ENCODE data around the gene EPB42.

The EPB42 gene

DNA sequence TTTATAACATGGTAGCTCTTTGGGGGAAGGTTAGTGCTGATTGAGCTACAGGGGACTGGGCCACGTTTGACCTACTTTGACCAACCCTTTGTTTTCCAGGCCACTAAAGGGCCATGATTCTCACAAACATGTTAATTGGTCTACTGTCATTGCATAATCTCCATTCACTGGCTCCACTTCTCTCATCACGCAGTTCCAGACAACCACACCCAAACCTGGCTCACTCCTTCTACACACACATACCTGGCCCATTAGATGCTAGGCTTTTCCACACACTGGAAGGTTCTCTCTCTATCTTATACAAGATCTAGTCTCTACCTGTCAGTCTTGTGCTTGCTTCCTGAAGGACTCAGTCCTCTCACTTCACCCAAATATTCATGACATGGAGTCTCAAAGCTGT, 30.0 kb upstream of the EPB42 start:
- Mint-ChIP-seq H3K4me3 (no peak overlapping the region), H3K27me3 (peaks cover 0 to 5% of the 10 kb centered on the region in 2 donors), H3K27ac (no peak overlapping the region), H3K4me1 (peaks cover 47 to 69% of the 10 kb centered on the region in 2 donors), H3K36me3 (no peaks in the 10 kb centered on the region), H3K9me3 (peaks cover 3 to 6% of the 10 kb centered on the region in 2 donors)
- ATAC-seq (replicated peaks) (no peak), DNase-seq (no peak)

DNA sequence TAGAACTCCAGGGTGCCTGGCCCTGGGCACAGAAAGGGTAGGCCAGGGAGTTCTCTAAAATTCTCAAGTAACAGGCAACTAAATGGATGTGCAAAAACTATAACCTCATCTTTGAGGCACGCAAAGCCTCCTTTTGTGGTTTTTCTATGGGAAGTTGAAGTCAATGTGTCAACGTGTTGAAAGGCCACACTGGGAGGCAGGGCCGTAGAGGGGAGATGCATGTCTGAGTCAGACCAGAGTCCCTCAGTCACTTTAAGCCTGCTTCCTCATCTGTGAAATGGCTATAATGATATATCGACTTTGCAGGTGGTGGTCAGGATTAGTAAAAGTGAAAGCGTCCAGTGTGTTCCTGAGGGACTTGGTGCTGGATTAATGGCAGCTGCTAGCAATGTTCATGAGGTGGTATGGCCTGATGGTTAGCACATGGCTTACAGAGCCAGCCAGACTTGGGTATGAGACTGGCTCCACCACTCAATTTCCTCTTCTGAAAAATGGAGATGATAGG, 28.9 kb upstream of the EPB42 start:
- Mint-ChIP-seq H3K4me3 (peak overlapping the region; percentile 30 to 58), H3K9me3 (peaks cover 3 to 6% of the 10 kb centered on the region in 2 donors), H3K27ac (peak overlapping the region; percentile 94), H3K36me3 (no peaks in the 10 kb centered on the region), H3K27me3 (peaks cover 0 to 4% of the 10 kb centered on the region in 2 donors), H3K4me1 (peaks cover 45 to 68% of the 10 kb centered on the region in 2 donors)
- ATAC-seq (replicated peaks) (peak; percentile 83 to 89), DNase-seq (peak; percentile 75)

DNA sequence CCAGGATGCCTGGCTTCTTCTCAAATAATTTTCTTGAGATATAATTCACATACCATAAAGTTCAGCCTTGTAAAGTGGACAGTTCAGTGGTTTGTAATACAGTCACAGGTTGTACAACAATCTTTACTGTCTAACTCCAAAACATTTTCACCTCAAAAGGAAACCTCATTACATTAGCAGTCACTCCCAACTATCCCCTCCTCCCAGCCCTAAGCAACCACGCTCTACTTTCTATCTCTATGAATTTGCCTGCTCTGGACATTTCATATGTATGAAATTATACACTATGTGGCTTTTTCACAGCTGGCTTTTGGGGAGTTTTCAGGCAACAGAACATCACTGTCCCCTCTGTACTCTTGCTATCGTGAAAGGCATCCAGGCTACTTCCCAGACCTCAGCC, 28.4 kb upstream of the EPB42 start:
- peak overlapping the region; percentile 30 to 58 for H3K4me3 Mint-ChIP-seq
- no peak for DNase-seq
- peaks cover 42 to 62% of the 10 kb centered on the region in 2 donors for H3K4me1 Mint-ChIP-seq
- H3K27me3 Mint-ChIP-seq: no peaks in the 10 kb centered on the region
- peaks cover 3 to 6% of the 10 kb centered on the region in 2 donors for H3K9me3 Mint-ChIP-seq
- peak; percentile 10 to 17 for ATAC-seq (replicated peaks)
- no peaks in the 10 kb centered on the region for H3K36me3 Mint-ChIP-seq
- H3K27ac Mint-ChIP-seq: peak overlapping the region; percentile 94

DNA sequence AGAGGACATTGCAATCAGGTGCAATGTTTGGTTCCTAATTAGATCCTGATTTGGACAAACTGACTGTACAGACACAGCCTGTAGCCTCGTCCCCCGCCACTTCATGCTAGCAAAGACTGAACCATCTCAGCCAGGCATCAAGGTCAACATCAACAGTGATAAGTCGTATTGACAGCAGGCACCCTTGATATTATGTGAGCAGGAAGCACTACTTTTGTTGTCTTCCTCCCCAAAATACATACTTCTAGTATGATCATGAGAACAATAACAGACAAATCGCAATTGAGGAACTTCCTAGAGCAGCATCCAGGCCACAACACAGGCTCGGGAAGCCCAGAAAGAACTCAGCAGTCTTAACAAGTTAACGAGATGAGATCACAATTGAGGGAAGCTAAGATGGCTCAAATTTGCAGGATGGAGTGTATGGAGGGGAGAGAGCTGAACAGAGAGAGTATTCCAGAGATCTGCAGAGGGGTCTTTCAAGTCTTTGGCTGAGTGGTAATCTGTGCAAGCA, 25.5 kb upstream of the EPB42 start:
- H3K27me3 Mint-ChIP-seq: peaks cover 0 to 5% of the 10 kb centered on the region in 2 donors
- no peak overlapping the region for H3K27ac Mint-ChIP-seq
- H3K4me3 Mint-ChIP-seq: no peak overlapping the region
- DNase-seq (no peak), ATAC-seq (replicated peaks) (no peak)
- H3K9me3 Mint-ChIP-seq: peaks cover 0 to 3% of the 10 kb centered on the region in 2 donors
- no peaks in the 10 kb centered on the region for H3K36me3 Mint-ChIP-seq
- peaks cover 20 to 34% of the 10 kb centered on the region in 2 donors for H3K4me1 Mint-ChIP-seq

DNA sequence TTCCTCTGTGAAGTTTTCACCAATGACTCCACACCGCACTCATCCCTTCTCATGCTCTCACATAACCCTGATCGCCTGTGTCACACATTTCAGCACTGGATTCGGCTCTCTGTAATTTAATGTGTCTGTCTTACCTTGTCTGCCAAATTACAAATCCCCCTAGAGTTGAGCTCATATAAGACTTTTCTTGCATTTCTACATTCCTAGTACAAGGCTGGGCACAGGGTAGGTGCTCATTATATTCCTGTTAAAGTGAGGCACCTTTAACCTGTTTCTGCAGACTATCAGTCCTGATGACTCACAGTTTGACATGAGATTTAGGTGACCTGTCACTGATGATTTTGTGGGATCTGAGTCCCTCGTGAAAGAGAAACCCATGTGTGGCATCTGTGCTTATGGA, 23.3 kb upstream of the EPB42 start:
- Mint-ChIP-seq H3K36me3 (no peaks in the 10 kb centered on the region), H3K4me1 (peaks cover 12 to 28% of the 10 kb centered on the region in 2 donors)
- no peak for DNase-seq

DNA sequence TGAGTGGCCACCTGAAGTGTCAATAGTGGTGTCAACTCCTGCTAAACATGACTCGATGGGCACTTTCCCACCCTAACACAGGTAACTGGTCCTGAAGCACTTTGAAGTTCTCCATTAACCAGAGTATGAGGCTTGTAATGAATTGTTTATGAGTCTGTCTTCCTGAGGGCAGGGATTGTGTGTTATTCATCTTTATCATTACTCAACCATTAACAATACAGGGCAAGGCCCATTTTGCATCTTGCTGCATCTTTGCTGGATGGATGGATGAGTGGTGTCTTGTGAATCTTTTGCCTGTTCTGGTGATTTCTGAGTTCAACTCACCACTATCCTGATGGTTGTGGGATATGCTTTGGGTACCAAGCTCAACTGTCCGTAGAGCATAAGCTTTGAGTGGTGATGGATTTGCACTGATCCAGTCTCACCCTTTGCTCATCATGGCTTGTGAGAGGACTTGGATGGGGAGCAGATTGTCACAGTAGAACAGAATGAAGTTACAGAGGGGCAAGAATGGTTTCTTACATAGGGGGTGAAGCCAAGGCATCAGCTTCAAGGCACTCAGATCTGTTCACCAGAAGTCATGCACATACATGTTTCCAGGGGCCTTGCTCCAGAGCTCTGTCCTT, 22.3 kb upstream of the EPB42 start:
- DNase-seq (no peak), ATAC-seq (replicated peaks) (no peak)
- Mint-ChIP-seq H3K9me3 (no peaks in the 10 kb centered on the region), H3K4me1 (peaks cover 14 to 28% of the 10 kb centered on the region in 2 donors), H3K27ac (no peak overlapping the region), H3K27me3 (peaks cover 0 to 7% of the 10 kb centered on the region in 2 donors), H3K36me3 (no peaks in the 10 kb centered on the region), H3K4me3 (no peak overlapping the region)

More for the DNA sequence above, 23.3 kb upstream of the EPB42 start:
- no peak for ATAC-seq (replicated peaks)
- no peaks in the 10 kb centered on the region for H3K9me3 Mint-ChIP-seq
- no peak overlapping the region for H3K4me3 Mint-ChIP-seq
- H3K27ac Mint-ChIP-seq: no peak overlapping the region
- peaks cover 0 to 5% of the 10 kb centered on the region in 2 donors for H3K27me3 Mint-ChIP-seq

DNA sequence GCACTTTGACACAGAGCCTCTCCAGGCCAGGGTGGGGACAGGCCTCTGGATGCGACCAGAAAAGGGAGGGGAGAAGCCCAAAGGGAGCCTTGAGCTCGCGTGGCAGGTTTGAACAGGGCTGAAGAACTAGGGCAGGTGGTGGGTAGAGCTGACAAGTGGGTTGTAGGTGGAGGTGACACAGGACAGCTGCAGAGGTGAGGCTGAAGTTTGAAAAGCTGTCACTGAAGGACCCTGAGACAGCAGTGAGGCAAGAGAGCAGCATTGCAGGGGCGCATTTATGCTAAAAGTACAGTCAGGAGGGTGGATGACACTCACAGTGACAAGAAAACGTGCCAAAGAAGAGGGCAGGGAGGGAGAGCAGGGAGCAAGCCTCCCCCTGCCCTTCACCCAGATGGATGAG, 21.8 kb upstream of the EPB42 start:
- H3K27ac Mint-ChIP-seq: no peak overlapping the region
- DNase-seq: no peak
- peaks cover 0 to 12% of the 10 kb centered on the region in 2 donors for H3K27me3 Mint-ChIP-seq
- H3K9me3 Mint-ChIP-seq: no peaks in the 10 kb centered on the region
- no peak for ATAC-seq (replicated peaks)
- no peaks in the 10 kb centered on the region for H3K36me3 Mint-ChIP-seq
- no peak overlapping the region for H3K4me3 Mint-ChIP-seq
- peaks cover 18 to 28% of the 10 kb centered on the region in 2 donors for H3K4me1 Mint-ChIP-seq

DNA sequence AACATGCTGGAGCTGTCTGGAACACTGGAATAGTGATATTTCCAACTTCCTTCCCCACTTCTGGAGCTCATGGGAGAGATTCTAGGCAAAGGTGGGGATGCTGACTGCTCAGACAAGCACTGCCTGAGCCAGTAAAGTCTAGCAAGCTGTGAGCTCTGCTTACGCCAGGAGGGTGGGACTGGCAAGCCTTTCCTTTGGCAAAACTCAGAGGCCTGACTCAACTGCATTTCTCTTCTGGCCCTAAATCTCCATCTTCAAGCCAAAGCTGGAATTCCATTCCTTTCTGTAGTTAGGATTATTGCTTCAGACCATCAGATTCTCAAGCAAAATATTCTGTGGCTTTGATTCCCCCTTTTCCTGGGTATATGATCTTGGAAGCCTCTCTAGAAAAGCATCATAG, 20.3 kb upstream of the EPB42 start:
- Mint-ChIP-seq H3K36me3 (no peaks in the 10 kb centered on the region), H3K4me1 (peaks cover 18 to 33% of the 10 kb centered on the region in 2 donors), H3K4me3 (no peak overlapping the region), H3K9me3 (no peaks in the 10 kb centered on the region), H3K27ac (no peak overlapping the region), H3K27me3 (peaks cover 0 to 12% of the 10 kb centered on the region in 2 donors)
- no peak for ATAC-seq (replicated peaks)
- DNase-seq: no peak

DNA sequence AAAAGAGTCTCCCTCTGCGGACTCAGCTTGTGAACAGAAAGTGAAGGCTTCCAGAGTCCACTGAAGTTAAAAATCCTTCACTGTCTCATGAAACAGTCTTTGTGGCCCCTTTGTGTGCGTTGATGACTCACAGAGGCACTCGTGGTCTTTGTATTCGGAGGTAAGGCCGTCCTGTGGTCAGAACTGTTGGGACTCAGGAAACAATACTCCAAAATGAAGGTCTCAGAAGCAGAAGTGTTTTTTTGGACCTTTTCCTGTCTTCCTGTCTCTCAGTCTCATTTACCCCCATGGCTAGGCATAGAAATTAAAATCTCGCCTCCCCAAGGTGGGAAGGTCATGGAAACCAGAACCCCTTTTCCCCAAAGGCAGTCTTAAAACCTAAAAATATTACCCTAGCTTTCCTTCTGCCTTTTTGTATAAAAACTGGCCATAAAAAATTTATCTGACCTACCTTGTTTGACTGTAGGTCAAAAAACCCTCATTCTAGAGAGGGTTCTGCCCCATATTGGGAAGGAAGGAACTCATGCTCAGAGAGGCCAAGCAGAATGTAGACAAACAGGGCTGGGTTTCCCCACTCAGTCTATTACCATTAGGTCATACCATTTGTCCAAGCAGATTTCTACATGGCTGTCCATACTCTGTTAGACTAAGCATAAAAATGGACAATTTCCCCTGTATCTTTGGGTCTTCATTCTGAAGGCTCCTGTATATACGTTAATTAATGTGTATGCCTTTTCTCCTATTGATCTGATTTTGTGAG, 19.1 kb upstream of the EPB42 start:
- ATAC-seq (replicated peaks): peak; percentile 73 to 77
- Mint-ChIP-seq H3K9me3 (no peaks in the 10 kb centered on the region), H3K4me1 (peaks cover 20 to 34% of the 10 kb centered on the region in 2 donors), H3K27me3 (peaks cover 0 to 12% of the 10 kb centered on the region in 2 donors), H3K4me3 (no peak overlapping the region), H3K36me3 (no peaks in the 10 kb centered on the region), H3K27ac (peak overlapping the region; percentile 65)
- DNase-seq: no peak

DNA sequence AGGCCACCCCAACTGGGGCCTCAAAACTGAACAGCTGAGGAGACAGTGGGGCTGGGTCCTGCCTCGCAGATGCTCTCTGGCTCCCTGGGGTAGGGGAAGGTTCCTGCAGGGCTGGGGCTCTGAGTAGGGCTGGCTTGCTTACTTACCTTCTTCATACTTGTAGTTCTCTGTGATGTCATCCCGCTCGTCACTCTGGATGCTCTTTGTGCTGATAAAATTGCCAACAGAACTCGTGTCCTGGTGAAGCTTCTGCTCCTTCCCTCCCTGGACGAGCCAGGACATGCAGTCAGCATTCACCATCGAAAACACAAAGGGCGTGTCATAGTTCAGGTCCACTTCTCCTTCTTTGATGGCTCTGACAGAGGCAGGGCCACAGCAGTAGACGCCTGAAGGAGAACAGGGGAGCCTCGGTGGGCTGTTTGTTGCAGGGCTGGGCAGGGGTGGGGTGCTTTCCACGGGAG, 17.9 kb upstream of the EPB42 start:
- Mint-ChIP-seq H3K4me1 (peaks cover 20 to 34% of the 10 kb centered on the region in 2 donors), H3K27me3 (peaks cover 0 to 9% of the 10 kb centered on the region in 2 donors), H3K4me3 (no peak overlapping the region), H3K36me3 (no peaks in the 10 kb centered on the region), H3K9me3 (no peaks in the 10 kb centered on the region), H3K27ac (no peak overlapping the region)
- ATAC-seq (replicated peaks): peak; percentile 49 to 50
- no peak for DNase-seq

DNA sequence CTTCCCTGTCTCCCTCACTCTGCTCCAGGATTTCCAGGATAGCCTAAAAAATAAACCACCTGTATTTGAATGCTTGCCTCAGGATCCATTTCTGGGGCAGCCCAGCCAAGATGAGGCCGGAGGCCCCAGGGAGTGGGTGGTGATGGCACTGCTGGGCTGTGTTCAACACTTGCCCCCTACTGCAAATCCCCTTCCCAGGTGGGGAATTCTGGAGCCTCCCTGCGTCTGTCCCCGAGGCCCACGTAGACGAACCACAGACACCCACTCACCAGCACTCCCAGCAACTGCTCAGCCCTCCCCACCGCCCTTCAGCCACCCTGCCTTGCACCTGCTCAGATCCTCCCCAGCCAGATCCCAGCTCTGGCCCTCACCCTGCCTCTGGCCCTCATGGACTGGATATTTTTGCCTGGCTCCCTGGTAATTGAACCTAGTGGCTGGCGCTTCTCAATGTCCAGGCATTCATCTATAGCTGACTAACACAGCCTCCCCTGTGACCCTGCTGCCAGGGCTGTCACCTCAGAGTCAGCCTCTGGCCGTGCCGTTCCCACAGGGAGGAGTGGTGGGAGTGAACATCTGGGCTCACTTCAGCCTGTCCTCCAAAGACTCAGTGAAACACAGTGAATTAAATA, 17.1 kb upstream of the EPB42 start:
- H3K9me3 Mint-ChIP-seq: no peaks in the 10 kb centered on the region
- no peak overlapping the region for H3K4me3 Mint-ChIP-seq
- peaks cover 0 to 7% of the 10 kb centered on the region in 2 donors for H3K27me3 Mint-ChIP-seq
- ATAC-seq (replicated peaks): no peak
- DNase-seq: no peak
- H3K27ac Mint-ChIP-seq: no peak overlapping the region
- H3K4me1 Mint-ChIP-seq: peaks cover 20 to 34% of the 10 kb centered on the region in 2 donors
- H3K36me3 Mint-ChIP-seq: no peaks in the 10 kb centered on the region

DNA sequence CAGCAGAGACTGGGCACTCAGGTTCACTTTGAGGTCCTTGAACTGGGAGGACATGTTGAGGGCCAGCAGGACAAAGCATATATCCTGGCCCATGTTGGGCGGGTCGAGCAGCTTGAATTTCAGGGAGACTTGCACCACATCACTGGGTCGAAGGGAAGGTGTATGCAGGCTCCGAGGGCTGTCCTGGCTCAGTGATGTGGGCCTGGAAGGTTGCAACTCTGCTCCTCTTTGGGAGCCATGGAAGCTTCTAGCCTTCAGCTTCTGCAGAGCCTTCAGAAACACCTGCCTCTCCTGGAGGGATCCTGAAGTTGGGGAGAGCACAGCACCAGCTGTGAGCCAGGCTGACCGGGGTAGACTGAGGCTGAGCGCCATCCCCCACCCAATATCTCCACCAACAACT, 14.7 kb upstream of the EPB42 start:
- ATAC-seq (replicated peaks) (no peak), DNase-seq (no peak)
- no peaks in the 10 kb centered on the region for H3K9me3 Mint-ChIP-seq
- no peaks in the 10 kb centered on the region for H3K36me3 Mint-ChIP-seq
- peaks cover 0 to 7% of the 10 kb centered on the region in 2 donors for H3K27me3 Mint-ChIP-seq
- no peak overlapping the region for H3K4me3 Mint-ChIP-seq
- H3K27ac Mint-ChIP-seq: no peak overlapping the region
- peaks cover 20 to 34% of the 10 kb centered on the region in 2 donors for H3K4me1 Mint-ChIP-seq

DNA sequence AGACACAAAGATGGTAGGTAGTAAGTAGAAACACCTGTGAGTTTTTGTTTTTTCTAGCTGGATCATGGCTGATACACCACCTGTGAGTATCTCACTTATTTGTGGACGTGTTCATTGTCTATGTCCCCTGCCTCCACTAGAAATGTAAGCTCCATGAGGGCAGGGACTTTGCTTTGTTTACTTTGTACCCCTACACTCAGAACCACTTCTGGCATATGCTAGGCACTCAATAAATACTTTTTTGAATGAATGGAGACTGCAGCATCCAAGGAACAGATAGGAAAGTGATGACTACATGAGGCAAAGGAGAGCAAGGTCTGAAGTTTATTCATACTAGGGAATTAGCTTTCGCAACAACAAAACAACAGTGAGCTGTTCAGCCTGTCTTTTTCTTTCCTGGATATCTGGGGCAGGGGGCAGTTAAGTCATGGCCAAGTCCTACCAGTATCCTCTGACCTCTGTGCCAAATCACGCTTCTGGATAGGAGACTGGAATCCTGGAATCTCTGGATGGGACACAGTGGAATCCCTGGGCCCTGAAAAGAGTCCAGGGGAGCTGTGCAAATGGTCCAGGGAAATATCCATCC, 11.6 kb upstream of the EPB42 start:
- Mint-ChIP-seq H3K27ac (no peak overlapping the region), H3K4me3 (no peak overlapping the region), H3K36me3 (no peaks in the 10 kb centered on the region), H3K9me3 (no peaks in the 10 kb centered on the region), H3K27me3 (no peaks in the 10 kb centered on the region), H3K4me1 (peaks cover 2 to 6% of the 10 kb centered on the region in 2 donors)
- ATAC-seq (replicated peaks) (no peak), DNase-seq (no peak)

DNA sequence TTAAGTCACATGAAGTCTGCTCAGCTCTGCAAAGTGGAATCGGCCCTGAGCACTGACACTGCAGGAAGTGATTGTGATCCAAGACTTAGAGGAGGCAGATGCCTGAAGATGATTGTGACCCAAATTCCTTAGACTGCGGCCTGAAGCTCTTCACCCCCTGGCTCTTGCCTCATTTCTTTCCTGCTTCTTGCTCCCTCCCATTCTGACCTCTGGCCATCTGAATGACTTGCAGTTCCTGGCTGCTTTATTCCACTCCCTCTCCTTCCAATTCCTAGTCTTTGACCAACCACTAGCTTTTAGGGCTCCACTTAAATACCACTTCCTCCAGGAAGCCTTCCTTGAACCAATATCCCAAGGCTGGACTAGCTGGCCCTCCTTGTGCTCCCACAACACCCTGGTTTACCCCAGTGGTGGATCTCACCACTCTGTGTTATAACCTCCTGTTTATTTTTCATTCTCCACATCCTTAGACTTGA, 9.9 kb upstream of the EPB42 start:
- Mint-ChIP-seq H3K36me3 (no peaks in the 10 kb centered on the region), H3K27me3 (no peaks in the 10 kb centered on the region), H3K4me3 (no peak overlapping the region), H3K4me1 (peaks cover 3 to 4% of the 10 kb centered on the region in 2 donors), H3K27ac (no peak overlapping the region), H3K9me3 (no peaks in the 10 kb centered on the region)
- ATAC-seq (replicated peaks) (no peak), DNase-seq (no peak)

Measured in stimulated activated naive B cell treated with anti-CD40 and anti-IgM and Interleukin-4, amounts not matched to agents 10 μg/mL and 1 μg/mL and 100 μg/mL, for 72 hours (primary cell).